SU-DHL-6 (cell line): ENCODE measurements around the gene SLPI.

ENCODE experiments used
- EZH2phosphoT487 ChIP-seq: fragments of 200-600 bp; sonication (generic), shearing (Covaris generic); conservative IDR thresholded peaks from 2 replicates; pipeline ENCODE4 v1.6.1; 2018; ENCODE audit warnings: mild to moderate bottlenecking, antibody characterized with exemption, low read length, moderate library complexity, mixed read lengths
- TF ChIP-seq, protein P1 (sequence below): fragments of 200-600 bp; sonication (generic); IDR thresholded peaks from one replicate; pipeline ENCODE4 v1.5.1; 2017; ENCODE audit warnings: antibody characterized with exemption, mild to moderate bottlenecking, low read length, moderate library complexity; ENCODE audit not compliant: insufficient read depth, poor library complexity, severe bottlenecking

- TF ChIP-seq, protein P1, sequence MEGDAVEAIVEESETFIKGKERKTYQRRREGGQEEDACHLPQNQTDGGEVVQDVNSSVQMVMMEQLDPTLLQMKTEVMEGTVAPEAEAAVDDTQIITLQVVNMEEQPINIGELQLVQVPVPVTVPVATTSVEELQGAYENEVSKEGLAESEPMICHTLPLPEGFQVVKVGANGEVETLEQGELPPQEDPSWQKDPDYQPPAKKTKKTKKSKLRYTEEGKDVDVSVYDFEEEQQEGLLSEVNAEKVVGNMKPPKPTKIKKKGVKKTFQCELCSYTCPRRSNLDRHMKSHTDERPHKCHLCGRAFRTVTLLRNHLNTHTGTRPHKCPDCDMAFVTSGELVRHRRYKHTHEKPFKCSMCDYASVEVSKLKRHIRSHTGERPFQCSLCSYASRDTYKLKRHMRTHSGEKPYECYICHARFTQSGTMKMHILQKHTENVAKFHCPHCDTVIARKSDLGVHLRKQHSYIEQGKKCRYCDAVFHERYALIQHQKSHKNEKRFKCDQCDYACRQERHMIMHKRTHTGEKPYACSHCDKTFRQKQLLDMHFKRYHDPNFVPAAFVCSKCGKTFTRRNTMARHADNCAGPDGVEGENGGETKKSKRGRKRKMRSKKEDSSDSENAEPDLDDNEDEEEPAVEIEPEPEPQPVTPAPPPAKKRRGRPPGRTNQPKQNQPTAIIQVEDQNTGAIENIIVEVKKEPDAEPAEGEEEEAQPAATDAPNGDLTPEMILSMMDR, result no peak
- no peak for TF ChIP-seq EZH2phosphoT487
Measured at GRCh38 chr20:45218636-45219035, 35.7 kb downstream of the SLPI start.
